ENCODE data around the gene PUM2. TPM values are rescaled to one million over a fixed set of nuclear protein-coding genes. Genes with fewer than 3 reads are reported as not detected.

PUM2 gene
- total and polyA plus RNA-seq, 2 of the 8 experiments (the other 6 are each of a cell fraction or from before 2014, with no cell fraction given) = 46.6 to 114 TPM

DNA sequence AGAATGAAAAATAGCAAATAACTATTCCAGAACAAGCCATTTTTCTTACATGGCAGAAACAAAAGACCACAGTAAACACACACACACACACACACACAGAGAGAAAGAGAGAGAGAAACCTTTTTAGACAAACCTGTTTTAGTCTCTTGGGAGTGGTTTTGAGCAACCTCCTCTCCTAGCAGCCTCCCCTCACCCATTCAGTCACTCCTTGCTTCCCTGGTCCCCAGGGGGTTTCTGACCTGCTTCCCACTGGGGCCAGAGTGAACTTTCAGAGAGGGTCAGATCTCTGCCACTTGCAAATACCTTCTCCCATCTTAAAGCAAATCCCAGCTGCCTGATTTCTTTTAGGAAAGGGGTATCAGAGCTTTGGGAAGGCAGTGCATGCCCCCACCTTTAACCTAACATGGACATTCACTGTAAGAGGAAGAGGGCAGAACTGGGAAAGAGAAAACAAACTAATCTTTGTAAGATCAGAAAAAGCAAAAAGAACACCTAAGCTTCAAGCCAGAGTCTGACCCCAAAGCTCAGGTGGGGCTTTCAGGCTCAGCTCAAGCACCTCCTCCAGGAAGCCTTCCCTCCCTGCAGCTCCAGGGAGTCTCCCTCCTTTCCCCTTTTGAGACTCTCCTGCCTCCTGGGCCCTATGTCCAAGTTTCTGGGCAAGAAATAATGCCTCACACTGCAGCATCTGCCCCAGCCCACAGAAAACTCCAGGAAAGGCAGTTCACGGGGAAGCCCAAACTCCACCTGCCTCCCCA, 128.5 kb downstream of the PUM2 start (continued):
- TF ChIP-seq ASH2L (IDR thresholded peaks at IDR 0.05; ENCODE audit: low read length) = no peak
- TF ChIP-seq EP300 (IDR thresholded peaks at IDR 0.05; ENCODE audit: borderline replicate concordance in 1 of 2, low read depth in 2 of 2, low read length in 2 of 2) = no peak
- TF ChIP-seq ZNF274 (IDR thresholded peaks at IDR 0.05; ENCODE audit: borderline replicate concordance, extremely low read depth, low read length) = no peak
- no peak for TF ChIP-seq SIRT6 (IDR thresholded peaks at IDR 0.05; ENCODE audit: low read length)
- TF ChIP-seq KDM1A (IDR thresholded peaks at IDR 0.05; ENCODE audit: borderline replicate concordance, low read length) = no peak
- no peak for TF ChIP-seq EZH2 (IDR thresholded peaks at IDR 0.05; ENCODE audit: low read depth, low read length, severe bottlenecking)
- no peak for TF ChIP-seq GABPA (IDR thresholded peaks at IDR 0.05; ENCODE audit: borderline replicate concordance, insufficient read depth, low read length)

All from H1 (cell line).